Aorta (tissue), 5 donors: ENCODE data around the gene PTTG1. TPM values are rescaled to one million over a fixed set of nuclear protein-coding genes. Genes with fewer than 3 reads are reported as not detected.

Source experiments
- ATAC-seq: fragments of 200-7000 bp; cut with Tn5 transposase; one replicate; pipeline ENCODE4 v1.9.1; 2022; ENCODE audit warnings: moderate library complexity; ENCODE audit not compliant: low FRiP score
- DNase-seq, 2 donors: peaks; one replicate each; pipeline ENCODE4 v3.0.0-alpha.2; 2020
- H3K27ac ChIP-seq, 2 donors: one replicate each; pipeline ENCODE4 v1.5.1; 2013; ENCODE audit warnings: low read length in 2 of 2, mild to moderate bottlenecking in 2 of 2, moderate library complexity in 2 of 2, control low read depth in 1 of 2, inconsistent platforms in 1 of 2, low read depth in 1 of 2
- H3K27me3 ChIP-seq, 2 donors: one replicate each; pipeline ENCODE4 v1.6.1; 2013; ENCODE audit warnings: control low read depth in 1 of 2, low read length in 1 of 2, mild to moderate bottlenecking in 1 of 2, moderate library complexity in 1 of 2; ENCODE audit not compliant: insufficient read depth in 2 of 2, control insufficient read depth in 1 of 2
- H3K36me3 ChIP-seq, 2 donors: one replicate each; pipeline ENCODE4 v1.6.1; 2013; ENCODE audit warnings: control low read depth in 1 of 2, low read length in 1 of 2, mild to moderate bottlenecking in 1 of 2; ENCODE audit not compliant: insufficient read depth in 2 of 2, control insufficient read depth in 1 of 2
- H3K4me1 ChIP-seq, 2 donors: one replicate each; pipeline ENCODE4 v1.6.1; 2013; ENCODE audit warnings: low read length in 2 of 2, control low read depth in 1 of 2, mild to moderate bottlenecking in 1 of 2, moderate library complexity in 1 of 2; ENCODE audit not compliant: insufficient read depth in 2 of 2, control insufficient read depth in 1 of 2
- H3K4me3 ChIP-seq, 2 donors: one replicate each; pipeline ENCODE4 v1.5.1; 2013; ENCODE audit warnings: low read length in 2 of 2, control low read depth in 1 of 2, mild to moderate bottlenecking in 1 of 2
- H3K9me3 ChIP-seq: one replicate; pipeline ENCODE4 v1.6.1; 2013; ENCODE audit warnings: mild to moderate bottlenecking, low read length; ENCODE audit not compliant: control insufficient read depth
- WGBS, 2 donors: extraction: QIAGEN DNeasy Blood & Tissue Kit; methylation state at CpG; one replicate each; pipeline ENCODE4 v1.1.7; 2013; 5-methylcytosine and 5-hydroxymethylcytosine counted together
- intact Hi-C, 2 donors: fragments of 100-400 bp; cut with DNase I; formaldehyde crosslinking; loops; one replicate each; pipeline versions ENCODE4 v1.14.2 to v1.15.0; 2022
- polyA plus RNA-seq, 2 donors: library from polyadenylated mRNA; stranded (reverse); fragments of 200-250 nt; gene quantifications; one replicate each; pipeline ENCODE4 v1.2.3, GENCODE V29; 2013
- total RNA-seq, 2 donors: library from RNA; stranded (reverse); fragmentation: NEBNext Ultra II Directional; extraction: Animal tissue kit (Norgen Biotek cat#: 25700); gene quantifications; one replicate each; pipeline ENCODE4 v1.2.1, GENCODE V29; 2021
- donor health status: healthy with polysubstance abuse.
- donor health status: Bipolar disorder and iron deficiency.
- donor health status: DM: no; HTN: no; CAD: no.
- donor health status: DM: no; HTN: no; CAD: no.
- donor health status: DM: yes; HTN: yes; CAD: no.

Gene PTTG1
- total and polyA plus RNA-seq, 4 donors: 3.0 to 18.7 (median 5.0) TPM

DNA sequence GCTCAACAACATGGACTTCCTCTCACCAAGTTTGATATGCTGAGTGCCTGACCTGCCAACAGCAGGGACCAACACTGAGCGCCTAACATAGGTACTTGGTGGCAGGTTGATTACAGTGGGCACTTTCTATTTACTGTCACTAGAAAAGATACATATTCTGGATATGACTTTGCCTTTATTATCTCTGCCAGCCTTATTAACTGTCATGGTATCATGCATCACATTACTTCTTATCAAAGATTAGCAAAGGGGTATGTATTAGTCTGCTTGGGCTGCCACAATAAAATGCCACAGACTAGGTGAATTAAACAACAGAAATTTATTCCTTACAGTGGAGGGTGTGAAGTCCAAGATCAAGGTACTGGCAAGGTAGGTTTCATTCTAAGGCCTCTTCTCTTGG, 37.0 kb upstream of the PTTG1 start:
- H3K4me3 ChIP-seq: no peak overlapping the region
- no peak overlapping the region for H3K27ac ChIP-seq
- intact Hi-C loops: loop anchor here in 1 of 2 donors (5.0 kb wide), 1 partner anchor 187 kb away; no protein-coding TSS in a partner anchor
- ATAC-seq (no peak), DNase-seq (no peak)
- H3K4me1 ChIP-seq: no peaks in the 10 kb centered on the region
- H3K9me3 ChIP-seq: no peaks in the 10 kb centered on the region
- H3K36me3 ChIP-seq: peaks cover 0 to 2% of the 10 kb centered on the region in 2 donors
- no peaks in the 10 kb centered on the region for H3K27me3 ChIP-seq
- 97 to 98% methylated on average over 1 of the region's 1 CpG for WGBS, 2 donors

DNA sequence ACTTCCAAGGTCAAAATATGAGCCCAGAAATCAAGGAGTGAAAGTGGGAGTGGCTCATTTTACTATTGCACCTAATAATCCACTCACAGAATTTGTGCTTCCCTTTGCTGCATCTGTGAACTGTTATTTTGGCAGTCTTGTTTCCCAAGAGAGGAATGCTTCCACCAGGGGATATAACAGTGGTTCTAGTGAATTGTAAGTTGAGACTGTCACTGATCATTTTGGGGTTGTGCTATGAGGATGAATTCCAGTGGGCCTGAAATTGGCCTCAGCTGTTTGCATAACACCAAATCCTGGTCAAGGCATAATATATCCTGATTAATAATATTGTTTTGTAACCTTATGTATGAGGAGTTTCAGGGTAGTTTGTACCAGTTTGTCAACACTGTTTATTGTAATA, 36.2 kb upstream of the PTTG1 start:
- Histone ChIP-seq H3K4me3 (no peak overlapping the region), H3K4me1 (no peaks in the 10 kb centered on the region), H3K36me3 (peaks cover 0 to 2% of the 10 kb centered on the region in 2 donors), H3K9me3 (no peaks in the 10 kb centered on the region), H3K27ac (no peak overlapping the region), H3K27me3 (no peaks in the 10 kb centered on the region)
- DNase-seq: no peak
- intact Hi-C loops: loop anchor here in 1 of 2 donors (5.0 kb wide), 1 partner anchor 188 kb away; no protein-coding TSS in a partner anchor
- ATAC-seq: no peak

DNA sequence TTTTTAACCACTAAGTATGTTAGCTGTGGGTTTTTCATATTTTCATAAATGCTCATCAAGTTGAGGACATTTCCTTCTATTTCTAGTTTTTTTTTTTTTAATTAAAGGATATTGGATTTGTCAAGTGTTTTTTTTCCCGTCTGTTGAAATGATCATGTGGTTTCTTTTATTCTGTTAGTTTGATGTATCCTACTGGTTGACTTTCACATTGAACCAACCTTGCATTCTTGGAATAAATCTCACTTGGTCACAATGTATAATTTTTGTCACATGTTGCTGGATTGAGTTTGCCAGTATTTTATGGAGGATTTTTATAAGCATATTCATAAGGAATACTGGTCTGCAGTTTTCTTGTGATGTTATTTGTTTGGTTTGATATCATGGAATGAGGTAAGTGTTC, 34.2 kb upstream of the PTTG1 start:
- no peaks in the 10 kb centered on the region for H3K4me1 ChIP-seq
- no peaks in the 10 kb centered on the region for H3K9me3 ChIP-seq
- H3K27me3 ChIP-seq: no peaks in the 10 kb centered on the region
- WGBS, 2 donors: 96 to 100% methylated on average over 1 of the region's 1 CpG
- intact Hi-C loops: loop anchor here in 1 of 2 donors (5.0 kb wide), 1 partner anchor 190 kb away; no protein-coding TSS in a partner anchor
- no peak overlapping the region for H3K27ac ChIP-seq
- ATAC-seq (no peak), DNase-seq (no peak)
- H3K4me3 ChIP-seq: no peak overlapping the region
- H3K36me3 ChIP-seq: peaks cover 0 to 2% of the 10 kb centered on the region in 2 donors

DNA sequence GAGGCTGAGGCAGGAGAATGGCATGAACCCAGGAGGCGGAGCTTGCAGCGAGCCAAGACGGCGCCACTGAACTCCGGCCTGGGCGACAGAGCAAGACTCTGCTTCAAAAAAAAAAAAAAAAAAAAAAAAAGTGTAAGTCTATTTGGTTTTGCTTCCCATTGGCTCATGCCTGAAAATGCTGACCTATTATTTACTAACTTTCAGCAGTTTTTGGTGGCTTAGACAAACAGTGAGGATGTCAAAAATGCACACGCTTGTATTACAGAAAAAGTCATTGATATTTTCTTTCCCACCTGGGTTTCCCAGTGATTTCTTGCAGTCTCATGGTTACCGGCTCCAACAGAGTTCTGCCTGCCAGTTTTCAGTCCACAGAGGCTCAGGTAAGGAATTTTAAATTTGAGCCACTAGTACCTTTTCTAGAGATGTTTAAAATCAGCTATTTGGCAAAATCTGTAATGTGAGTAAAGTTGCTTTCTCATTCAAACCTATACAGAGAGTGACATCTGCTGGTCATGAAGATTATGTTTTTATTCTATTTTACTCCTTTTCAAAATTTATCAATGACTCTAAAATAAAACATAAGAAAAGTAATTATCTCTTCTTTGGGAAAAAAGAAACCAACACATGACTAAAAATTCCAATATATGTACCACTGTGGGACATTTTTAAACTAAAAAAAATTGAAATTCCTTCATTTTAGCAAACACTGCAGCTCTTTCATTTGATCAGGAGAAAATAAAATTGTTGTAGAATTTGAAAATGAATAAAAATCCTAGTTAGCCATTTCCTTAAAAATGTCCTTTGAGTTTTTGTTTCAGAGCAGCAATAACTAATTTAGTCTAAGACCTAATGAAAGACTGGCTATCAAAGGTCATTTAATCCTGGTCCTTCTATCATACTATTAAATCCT, 30.6 kb upstream of the PTTG1 start:
- Histone ChIP-seq H3K36me3 (no peaks in the 10 kb centered on the region), H3K4me3 (no peak overlapping the region), H3K27me3 (no peaks in the 10 kb centered on the region), H3K4me1 (peaks cover 0 to under 1% of the 10 kb centered on the region in 2 donors), H3K9me3 (no peaks in the 10 kb centered on the region), H3K27ac (no peak overlapping the region)
- ATAC-seq: no peak
- WGBS, 2 donors: 65 to 69% methylated on average over 8 of the region's 8 CpGs
- intact Hi-C loops: loop anchor here in 1 of 2 donors (2.0 to 5.0 kb wide), 2 partner anchors 192 to 369 kb away; no protein-coding TSS in a partner anchor
- DNase-seq: no peak

DNA sequence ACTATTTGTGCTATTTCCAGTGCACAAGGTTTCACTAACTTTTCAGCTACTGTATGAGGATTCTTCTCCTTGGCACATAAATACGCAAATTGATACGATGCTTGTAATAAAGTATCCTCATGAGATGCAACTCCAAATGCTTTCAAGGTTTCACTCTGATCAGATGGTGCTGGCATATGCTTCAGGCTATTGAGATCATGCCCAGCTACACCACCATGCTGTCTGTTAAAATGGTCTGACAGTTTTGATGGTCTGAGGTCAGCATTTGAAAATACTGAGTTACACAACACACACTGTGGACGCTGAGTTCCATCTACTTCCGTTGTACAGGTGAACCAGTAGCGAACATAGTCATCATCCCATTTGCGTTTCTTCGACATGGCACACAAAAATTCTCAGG, 26.5 kb upstream of the PTTG1 start:
- Histone ChIP-seq H3K27ac (no peak overlapping the region), H3K27me3 (no peaks in the 10 kb centered on the region), H3K36me3 (no peaks in the 10 kb centered on the region), H3K9me3 (no peaks in the 10 kb centered on the region), H3K4me3 (no peak overlapping the region), H3K4me1 (peaks cover 2 to 3% of the 10 kb centered on the region in 2 donors)
- 91 to 92% methylated on average over 7 of the region's 7 CpGs for WGBS, 2 donors
- no peak for ATAC-seq
- intact Hi-C loops: loop anchor here (5.0 kb wide), 2 partner anchors 33 to 373 kb away; no protein-coding TSS in a partner anchor
- no peak for DNase-seq

DNA sequence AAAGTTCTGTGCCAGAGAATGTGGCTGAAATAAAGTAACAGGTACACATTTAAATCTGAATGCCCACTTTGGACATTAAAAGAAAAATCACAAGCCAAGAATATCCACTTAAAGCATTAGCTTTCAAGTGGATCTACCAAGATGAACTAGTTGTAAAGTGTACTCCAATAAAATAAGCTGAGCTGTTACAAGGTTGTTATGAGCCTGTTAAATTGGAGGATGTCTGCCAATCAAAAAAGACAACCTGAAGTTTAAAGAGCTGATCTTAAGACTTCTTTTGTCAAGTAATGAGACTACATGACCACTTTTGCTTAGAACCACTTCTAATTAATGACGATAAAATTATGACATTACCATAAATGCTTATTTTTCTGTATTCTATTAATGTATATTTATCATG, 24.2 kb upstream of the PTTG1 start:
- no peak overlapping the region for H3K27ac ChIP-seq
- ATAC-seq (no peak), DNase-seq (no peak)
- H3K9me3 ChIP-seq: no peaks in the 10 kb centered on the region
- H3K4me1 ChIP-seq: peaks cover 2 to 3% of the 10 kb centered on the region in 2 donors
- no peak overlapping the region for H3K4me3 ChIP-seq
- no peaks in the 10 kb centered on the region for H3K36me3 ChIP-seq
- intact Hi-C loops: loop anchor here (5.0 kb wide), 2 partner anchors 35 to 375 kb away; no protein-coding TSS in a partner anchor
- 96 to 97% methylated on average over 1 of the region's 1 CpG for WGBS, 2 donors
- H3K27me3 ChIP-seq: no peaks in the 10 kb centered on the region

DNA sequence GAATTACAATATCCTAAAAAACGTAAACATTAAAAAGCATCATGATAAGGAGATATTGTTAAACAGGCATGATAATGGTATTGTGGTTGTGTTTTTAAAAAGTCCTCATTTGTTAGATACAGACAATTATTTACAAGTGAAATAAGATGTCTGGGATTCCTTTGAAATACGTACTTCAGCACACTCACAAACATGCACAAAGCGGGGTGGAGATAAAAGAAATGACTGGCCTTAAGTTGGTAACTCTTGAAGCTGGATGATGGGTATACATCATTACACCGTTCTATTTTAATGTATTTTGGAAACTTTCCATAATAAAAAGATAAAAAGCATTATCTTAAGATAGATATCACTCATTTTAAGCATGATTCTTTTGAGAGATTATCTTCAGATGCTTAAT, 22.8 kb upstream of the PTTG1 start:
- intact Hi-C loops: loop anchor here (5.0 kb wide), 2 partner anchors 37 to 377 kb away; no protein-coding TSS in a partner anchor
- peaks cover 2 to 3% of the 10 kb centered on the region in 2 donors for H3K4me1 ChIP-seq

DNA sequence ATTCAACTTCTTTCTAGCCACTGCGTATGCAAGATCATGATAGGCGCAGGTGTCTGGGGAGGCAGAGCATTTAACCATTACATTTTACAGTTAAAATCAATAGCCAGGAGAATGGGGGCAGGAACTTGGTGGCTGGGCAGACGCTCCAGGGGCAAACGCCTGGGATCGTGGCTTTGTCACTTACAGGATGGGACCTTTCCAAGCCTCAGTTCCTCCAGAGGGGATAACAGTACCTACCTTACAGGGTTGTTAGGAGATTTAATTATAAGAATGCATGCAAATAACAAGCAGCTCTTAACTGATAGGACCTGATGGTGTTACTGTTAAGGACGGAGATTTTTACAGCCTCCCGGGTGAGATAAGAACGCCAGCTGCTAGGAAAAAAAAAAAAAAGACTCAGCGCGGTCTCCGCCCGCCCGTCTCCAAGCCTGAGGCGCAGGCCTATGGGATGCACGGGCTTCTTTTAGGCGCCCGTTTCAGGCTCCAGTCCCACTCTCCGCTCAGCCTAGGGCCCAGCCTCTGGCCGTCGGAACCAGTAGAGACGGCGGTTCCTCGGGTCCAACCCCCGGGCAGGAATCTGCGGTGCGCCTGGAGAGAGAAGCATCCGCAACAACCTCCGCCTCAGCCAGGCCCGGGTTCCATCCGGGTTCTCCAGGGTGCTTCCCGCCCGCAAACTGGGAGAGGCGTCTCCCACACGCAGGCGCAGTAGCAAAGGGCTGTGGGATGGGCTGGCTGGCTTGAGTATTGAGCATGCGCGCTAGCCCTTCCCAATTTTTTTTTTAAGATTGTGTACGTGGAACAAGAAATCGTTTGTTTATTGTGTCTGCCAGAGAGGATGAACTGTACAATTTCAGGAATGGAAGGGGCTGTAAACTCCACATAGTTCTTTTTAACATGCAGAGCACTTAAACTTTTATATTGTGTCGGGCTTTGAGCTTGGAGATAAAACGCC, 22.0 kb upstream of the PTTG1 start, which contains the start of gene FAM200C:
Gene FAM200C, minus strand, starts transcription at position 653 of the 952 bp plus-strand sequence. CDS start 4,564 bp downstream, outside the sequence.
- H3K4me3 ChIP-seq: peak within 1 kb of the TSS; percentile 55 to 95
- no peaks in the 10 kb centered on the region for H3K9me3 ChIP-seq
- peaks cover 2 to 3% of the 10 kb centered on the region in 2 donors for H3K4me1 ChIP-seq
- DNase-seq (peak; percentile 96), ATAC-seq (peak; percentile 96)
- peaks cover 5 to 6% of the 10 kb centered on the region in 2 donors for H3K36me3 ChIP-seq
- H3K27ac ChIP-seq: peak within 1 kb of the TSS; percentile 38 to 96
- no peaks in the 10 kb centered on the region for H3K27me3 ChIP-seq
- 0% methylated on average over 41 of the region's 41 CpGs for WGBS, 2 donors
- intact Hi-C loops: loop anchor here (5.0 kb wide), 2 partner anchors 37 to 377 kb away; no protein-coding TSS in a partner anchor

More for the DNA sequence above, 22.8 kb upstream of the PTTG1 start:
- H3K4me3 ChIP-seq: peak overlapping the region in 1 of 2 donors; percentile 34
- H3K9me3 ChIP-seq: no peaks in the 10 kb centered on the region
- H3K36me3 ChIP-seq: peaks cover 2 to 3% of the 10 kb centered on the region in 2 donors
- H3K27ac ChIP-seq: no peak overlapping the region
- H3K27me3 ChIP-seq: no peaks in the 10 kb centered on the region
- DNase-seq: no peak
- whole genome bisulfite sequencing, 2 donors: 9 to 13% methylated on average over 4 of the region's 4 CpGs
- ATAC-seq: no peak
